ENCODE results near the gene TSPAN6. TPM values are rescaled to one million over a fixed set of nuclear protein-coding genes. Genes with fewer than 3 reads are reported as not detected.

The TSPAN6 gene
- total RNA-seq, 1 donor from 2014 or later = 25.7 TPM

DNA sequence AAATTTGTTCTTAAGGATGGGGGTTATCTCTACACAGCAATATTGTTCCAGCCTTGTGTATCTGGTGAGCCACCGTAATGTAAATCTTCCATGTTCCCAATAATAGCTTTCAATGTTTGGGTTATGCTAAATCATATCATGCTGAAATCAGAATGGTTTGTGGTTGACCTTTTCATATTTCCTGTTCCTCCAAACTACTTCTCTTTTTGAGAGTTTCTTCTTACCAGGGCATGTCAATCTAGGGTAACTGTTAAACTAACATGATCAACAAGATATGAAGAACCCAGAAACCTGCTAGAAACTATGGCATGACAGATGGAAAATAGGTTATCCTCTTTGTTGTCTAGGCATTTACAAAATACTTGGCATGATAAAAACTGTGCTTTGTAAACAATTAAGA, 29.9 kb downstream of the TSPAN6 start:
- TF ChIP-seq CTCF (IDR thresholded peaks at IDR 0.05; ENCODE audit: partially characterized antibody, unreplicated experiment) = no peak
- H3K36me3 Mint-ChIP-seq (ENCODE audit: unreplicated experiment) = no peaks in the 10 kb centered on the region
- H3K4me3 Mint-ChIP-seq (ENCODE audit: unreplicated experiment) = no peak overlapping the region
- H3K9me3 Mint-ChIP-seq (ENCODE audit: unreplicated experiment) = peaks cover 1% of the 10 kb centered on the region
- no peak for DNase-seq
- no peaks in the 10 kb centered on the region for H3K27me3 Mint-ChIP-seq (ENCODE audit: unreplicated experiment)
- no peaks in the 10 kb centered on the region for H3K4me1 Mint-ChIP-seq (ENCODE audit: low read depth, unreplicated experiment)
- H3K27ac Mint-ChIP-seq (ENCODE audit: unreplicated experiment) = no peak overlapping the region

- no peak for TF ChIP-seq CTCF (IDR thresholded peaks at IDR 0.05; ENCODE audit: partially characterized antibody, unreplicated experiment)
- H3K4me3 Mint-ChIP-seq (ENCODE audit: unreplicated experiment) = no peak overlapping the region
- no peak for DNase-seq
- no peaks in the 10 kb centered on the region for H3K27me3 Mint-ChIP-seq (ENCODE audit: unreplicated experiment)
- no peaks in the 10 kb centered on the region for H3K36me3 Mint-ChIP-seq (ENCODE audit: unreplicated experiment)
- no peaks in the 10 kb centered on the region for H3K9me3 Mint-ChIP-seq (ENCODE audit: unreplicated experiment)
- H3K4me1 Mint-ChIP-seq (ENCODE audit: low read depth, unreplicated experiment) = no peaks in the 10 kb centered on the region
- no peak overlapping the region for H3K27ac Mint-ChIP-seq (ENCODE audit: unreplicated experiment)
Measured at GRCh38 chrX:100600758-100601157, 35.8 kb downstream of the TSPAN6 start.

GRCh38 chrX:100600340-100600739, 36.3 kb downstream of the TSPAN6 start:
- Mint-ChIP-seq H3K9me3 (ENCODE audit: unreplicated experiment) (no peaks in the 10 kb centered on the region), H3K36me3 (ENCODE audit: unreplicated experiment) (no peaks in the 10 kb centered on the region), H3K4me3 (ENCODE audit: unreplicated experiment) (no peak overlapping the region), H3K4me1 (ENCODE audit: low read depth, unreplicated experiment) (no peaks in the 10 kb centered on the region), H3K27ac (ENCODE audit: unreplicated experiment) (no peak overlapping the region), H3K27me3 (ENCODE audit: unreplicated experiment) (no peaks in the 10 kb centered on the region)
- no peak for DNase-seq
- TF ChIP-seq CTCF (IDR thresholded peaks at IDR 0.05; ENCODE audit: partially characterized antibody, unreplicated experiment) = no peak

DNA sequence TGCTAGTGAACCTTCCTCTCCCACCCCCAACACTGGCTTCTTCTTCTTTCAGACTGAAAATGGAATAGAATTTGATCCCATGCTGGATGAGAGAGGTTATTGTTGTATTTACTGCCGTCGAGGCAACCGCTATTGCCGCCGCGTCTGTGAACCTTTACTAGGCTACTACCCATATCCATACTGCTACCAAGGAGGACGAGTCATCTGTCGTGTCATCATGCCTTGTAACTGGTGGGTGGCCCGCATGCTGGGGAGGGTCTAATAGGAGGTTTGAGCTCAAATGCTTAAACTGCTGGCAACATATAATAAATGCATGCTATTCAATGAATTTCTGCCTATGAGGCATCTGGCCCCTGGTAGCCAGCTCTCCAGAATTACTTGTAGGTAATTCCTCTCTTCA, 37.1 kb downstream of the TSPAN6 start:
- no peak overlapping the region for H3K27ac Mint-ChIP-seq (ENCODE audit: unreplicated experiment)
- no peak for DNase-seq
- no peaks in the 10 kb centered on the region for H3K4me1 Mint-ChIP-seq (ENCODE audit: low read depth, unreplicated experiment)
- no peak overlapping the region for H3K4me3 Mint-ChIP-seq (ENCODE audit: unreplicated experiment)
- H3K36me3 Mint-ChIP-seq (ENCODE audit: unreplicated experiment) = no peaks in the 10 kb centered on the region
- no peak for TF ChIP-seq CTCF (IDR thresholded peaks at IDR 0.05; ENCODE audit: partially characterized antibody, unreplicated experiment)
- H3K27me3 Mint-ChIP-seq (ENCODE audit: unreplicated experiment) = no peaks in the 10 kb centered on the region
- H3K9me3 Mint-ChIP-seq (ENCODE audit: unreplicated experiment) = no peaks in the 10 kb centered on the region

DNA sequence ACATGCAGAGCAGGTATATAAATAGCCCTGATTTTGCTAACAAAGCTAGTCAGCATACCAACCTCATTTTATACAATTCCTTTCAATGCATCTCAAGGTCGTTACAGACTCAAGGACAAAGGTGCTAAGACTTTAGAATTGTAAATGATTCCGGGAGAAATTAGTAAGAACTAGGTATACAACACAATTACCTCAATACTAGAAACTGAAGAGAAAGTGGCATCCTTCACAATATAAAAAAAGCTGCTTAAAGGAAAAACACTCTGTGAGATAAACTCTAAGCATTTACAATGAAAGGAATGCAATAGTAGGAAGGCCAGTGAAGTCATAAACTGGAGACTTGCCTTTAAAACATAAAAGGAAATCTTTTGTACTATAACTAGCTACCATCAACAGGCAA, 40.0 kb downstream of the TSPAN6 start:
- no peaks in the 10 kb centered on the region for H3K27me3 Mint-ChIP-seq (ENCODE audit: unreplicated experiment)
- H3K36me3 Mint-ChIP-seq (ENCODE audit: unreplicated experiment) = no peaks in the 10 kb centered on the region
- DNase-seq = no peak
- TF ChIP-seq CTCF (IDR thresholded peaks at IDR 0.05; ENCODE audit: partially characterized antibody, unreplicated experiment) = no peak
- H3K4me3 Mint-ChIP-seq (ENCODE audit: unreplicated experiment) = no peak overlapping the region
- H3K4me1 Mint-ChIP-seq (ENCODE audit: low read depth, unreplicated experiment) = no peaks in the 10 kb centered on the region
- H3K9me3 Mint-ChIP-seq (ENCODE audit: unreplicated experiment) = no peaks in the 10 kb centered on the region
- no peak overlapping the region for H3K27ac Mint-ChIP-seq (ENCODE audit: unreplicated experiment)
